ENCODE data around the gene POU2F3. TPM values are rescaled to one million over a fixed set of nuclear protein-coding genes. Genes with fewer than 3 reads are reported as not detected.

POU2F3 gene
- total and polyA plus RNA-seq, 2 of the 13 experiments (the other 11 are each of a cell fraction or from before 2014, with no cell fraction given) = not detected

DNA sequence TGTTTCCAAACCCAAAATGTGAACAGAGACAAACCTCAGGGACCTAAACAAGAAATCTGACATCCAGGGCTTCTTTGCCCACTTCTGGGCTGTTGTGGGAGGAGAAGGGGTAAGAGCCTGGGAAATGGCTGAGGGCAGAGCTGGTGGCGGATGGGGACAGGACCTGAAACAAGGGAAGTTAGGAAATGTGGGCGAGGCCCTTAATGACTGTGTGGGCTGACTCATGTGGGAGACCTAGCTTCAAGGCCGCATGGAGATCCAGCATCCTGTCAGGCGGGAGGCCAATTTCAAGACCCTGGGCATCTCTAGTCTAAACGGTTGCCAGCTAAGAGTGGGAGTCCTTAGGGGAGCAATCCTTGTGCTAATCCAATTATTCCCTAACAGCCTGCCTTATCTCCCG lies 31.2 kb upstream of the POU2F3 start (continued):
- TF ChIP-seq ZNF704 (CRISPR knock-in tag; IDR thresholded peaks at IDR 0.05; ENCODE audit: borderline replicate concordance) (no peak), BRCA1 (CRISPR knock-in tag; IDR thresholded peaks at IDR 0.05) (no peak), GATAD1 (CRISPR knock-in tag; IDR thresholded peaks at IDR 0.05) (no peak), SALL1 (CRISPR knock-in tag; IDR thresholded peaks at IDR 0.05) (peak; percentile 29; the same call in 1 of the 2 replicates), MAZ (IDR thresholded peaks at IDR 0.05; ENCODE audit: borderline replicate concordance, low read depth, low read length) (0 out of 2 replicates have a peak, but pooled peaks have one; percentile 15), MAZ (CRISPR knock-in tag; IDR thresholded peaks at IDR 0.05; ENCODE audit: low read depth) (no peak), FOXP1 (IDR thresholded peaks at IDR 0.05) (no peak), FOXP1 (CRISPR knock-in tag; IDR thresholded peaks at IDR 0.05) (peak; percentile 19; the same call in 1 of the 2 replicates), TCF12 (IDR thresholded peaks at IDR 0.05) (no peak), TCF12 (CRISPR knock-in tag; IDR thresholded peaks at IDR 0.05) (no peak), MXD1 (CRISPR knock-in tag; IDR thresholded peaks at IDR 0.05) (no peak), ZNF543 (CRISPR knock-in tag; IDR thresholded peaks at IDR 0.05) (no peak), ZNF121 (CRISPR knock-in tag; IDR thresholded peaks at IDR 0.05) (no peak), SMC3 (IDR thresholded peaks at IDR 0.05; ENCODE audit: low read length) (0 out of 2 replicates have a peak, but pooled peaks have one; percentile 1), PBX3 (CRISPR knock-in tag; IDR thresholded peaks at IDR 0.05; ENCODE audit: borderline replicate concordance) (no peak), ZNF878 (CRISPR knock-in tag; IDR thresholded peaks at IDR 0.05) (no peak), TFDP2 (CRISPR knock-in tag; IDR thresholded peaks at IDR 0.05) (0 out of 2 replicates have a peak, but pooled peaks have one; percentile 11), XRCC5 (optimal IDR thresholded peaks at IDR 0.05; ENCODE audit: low read length) (peak; percentile 34), ZNF644 (CRISPR knock-in tag; IDR thresholded peaks at IDR 0.05; ENCODE audit: low read depth) (peak; percentile 50; the same call in 1 of the 2 replicates), FOXC1 (CRISPR knock-in tag; IDR thresholded peaks at IDR 0.05; ENCODE audit: borderline replicate concordance) (no peak), SOX13 (IDR thresholded peaks at IDR 0.05) (0 out of 2 replicates have a peak, but pooled peaks have one; percentile 18), SOX13 (CRISPR knock-in tag; conservative IDR thresholded peaks at IDR 0.05 in 1 of 2, IDR thresholded peaks at IDR 0.05 in 1 of 2) (peak in 1 of 2 experiments; percentile 47; a peak in 1 of 4 replicates), SSRP1 (CRISPR knock-in tag; IDR thresholded peaks at IDR 0.05) (no peak), ZNF780A (CRISPR knock-in tag; IDR thresholded peaks at IDR 0.05) (no peak), JUNB (CRISPR knock-in tag; IDR thresholded peaks at IDR 0.05; ENCODE audit: borderline replicate concordance) (peak; percentile 53; the same call in 1 of the 2 replicates), ZNF737 (CRISPR knock-in tag; IDR thresholded peaks at IDR 0.05; ENCODE audit: borderline replicate concordance) (no peak), ZNF850 (CRISPR knock-in tag; conservative IDR thresholded peaks at IDR 0.05) (no peak)
- TF ChIP-seq, protein P1, sequence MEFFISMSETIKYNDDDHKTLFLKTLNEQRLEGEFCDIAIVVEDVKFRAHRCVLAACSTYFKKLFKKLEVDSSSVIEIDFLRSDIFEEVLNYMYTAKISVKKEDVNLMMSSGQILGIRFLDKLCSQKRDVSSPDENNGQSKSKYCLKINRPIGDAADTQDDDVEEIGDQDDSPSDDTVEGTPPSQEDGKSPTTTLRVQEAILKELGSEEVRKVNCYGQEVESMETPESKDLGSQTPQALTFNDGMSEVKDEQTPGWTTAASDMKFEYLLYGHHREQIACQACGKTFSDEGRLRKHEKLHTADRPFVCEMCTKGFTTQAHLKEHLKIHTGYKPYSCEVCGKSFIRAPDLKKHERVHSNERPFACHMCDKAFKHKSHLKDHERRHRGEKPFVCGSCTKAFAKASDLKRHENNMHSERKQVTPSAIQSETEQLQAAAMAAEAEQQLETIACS (CRISPR knock-in tag; IDR thresholded peaks at IDR 0.05) = no peak
